Fibroblast of lung (primary cell): ENCODE results near the gene TFPI2. TPM values are rescaled to one million over a fixed set of nuclear protein-coding genes. Genes with fewer than 3 reads are reported as not detected.
"Not testable (repeated sequence)": the region's sequence is repeated elsewhere in the genome, so short reads cannot be mapped to it uniquely, and the experiment has no call there.

ENCODE experiments used
- DNase-seq, 2 donors: peaks; one replicate each; pipeline versions ENCODE4 v3.0.0 to v3.0.0-alpha.2; 2010; ENCODE audit warnings: low read depth in 2 of 2
- H2AFZ ChIP-seq: 2 replicates; pipeline ENCODE4 v1.5.1; 2012; ENCODE audit warnings: low read length, control low read depth, inconsistent platforms
- H3K27ac ChIP-seq: 2 replicates; pipeline ENCODE4 v1.5.1; 2011; ENCODE audit warnings: low read length, control low read depth; ENCODE audit not compliant: insufficient read depth
- H3K27me3 ChIP-seq: 2 replicates; pipeline ENCODE4 v1.5.1; 2011; ENCODE audit warnings: mild to moderate bottlenecking, low read length; ENCODE audit not compliant: control insufficient read depth, insufficient read depth
- H3K36me3 ChIP-seq: 2 replicates; pipeline ENCODE4 v1.5.1; 2011; ENCODE audit warnings: low read length; ENCODE audit not compliant: control insufficient read depth, insufficient read depth
- H3K4me1 ChIP-seq: 2 replicates; pipeline ENCODE4 v1.5.1; 2011; ENCODE audit warnings: low read length; ENCODE audit not compliant: control insufficient read depth, insufficient read depth; ENCODE audit errors: extremely low read depth
- H3K4me2 ChIP-seq: 2 replicates; pipeline ENCODE4 v1.5.1; 2011; ENCODE audit warnings: low read length, control low read depth; ENCODE audit not compliant: insufficient read depth; ENCODE audit errors: extremely low read depth
- H3K4me3 ChIP-seq, 4 experiments: fragments of 200-600 bp in 1 of 4; sonication (generic) in 1 of 4; replicated peaks in 1 of 4; 2 replicates each; pipeline ENCODE4 v1.5.1; 2011 to 2016; ENCODE audit warnings: low read length in 4 of 4, low read depth in 3 of 4, mild to moderate bottlenecking in 3 of 4, control low read depth in 2 of 4, inconsistent platforms in 1 of 4, mixed read lengths in 1 of 4; ENCODE audit not compliant: insufficient read depth in 1 of 4; ENCODE audit errors: control extremely low read depth in 1 of 4
- H3K79me2 ChIP-seq: 2 replicates; pipeline ENCODE4 v1.5.1; 2012; ENCODE audit warnings: mild to moderate bottlenecking, low read length, inconsistent platforms; ENCODE audit not compliant: control insufficient read depth, insufficient read depth
- H3K9ac ChIP-seq: 2 replicates; pipeline ENCODE4 v1.5.1; 2011; ENCODE audit warnings: mild to moderate bottlenecking, low read length, control low read depth; ENCODE audit not compliant: insufficient read depth
- H3K9me3 ChIP-seq: 2 replicates; pipeline ENCODE4 v1.5.1; 2012; ENCODE audit warnings: low read depth, low read length; ENCODE audit not compliant: control insufficient read depth, insufficient read depth
- H4K20me1 ChIP-seq: 2 replicates; pipeline ENCODE4 v1.5.1; 2011; ENCODE audit warnings: low read length; ENCODE audit not compliant: control insufficient read depth, insufficient read depth; ENCODE audit errors: extremely low read depth
- CTCF ChIP-seq, 2 donors: IDR thresholded peaks in 1 of 2; conservative IDR thresholded peaks in 1 of 2; 1 replicate in 1 of 2; 2 replicates in 1 of 2; pipeline ENCODE4 v1.5.1; 2011 to 2012; ENCODE audit warnings: low read length in 2 of 2, control low read depth in 1 of 2, inconsistent platforms in 1 of 2, low read depth in 1 of 2, mild to moderate bottlenecking in 1 of 2
- EZH2 ChIP-seq: IDR thresholded peaks from 2 replicates; pipeline ENCODE4 v1.5.1; 2012; ENCODE audit warnings: low read length, control low read depth, mild to moderate bottlenecking; ENCODE audit errors: missing control alignments
- polyA plus RNA-seq, 2 donors: library from polyadenylated mRNA; depleted of rRNA in 1 of 2; stranded (reverse) in 1 of 2; unstranded in 1 of 2; fragments of >200 nt; gene quantifications; 2 replicates each; pipeline ENCODE4 v1.2.1, GENCODE V29; 2011 to 2012; ENCODE audit warnings: missing spikeins in 1 of 2
- total RNA-seq: library from RNA; depleted of rRNA; stranded (reverse); fragments of >200 nt; gene quantifications from 2 replicates; pipeline ENCODE4 v1.2.1, GENCODE V29; 2014

Gene TFPI2
- total and polyA plus RNA-seq, 2 donors (not counting 1 experiment from before 2014, with no cell fraction given), result 14.4 to 76.0 TPM

- peak overlapping the region; percentile 86 for H3K4me2 ChIP-seq
- no peaks in the 10 kb centered on the region for H3K36me3 ChIP-seq
- H3K27me3 ChIP-seq, result no peaks in the 10 kb centered on the region
- H4K20me1 ChIP-seq, result no peaks in the 10 kb centered on the region
- TF ChIP-seq CTCF (conservative IDR thresholded peaks at IDR 0.05 in 1 of 2, IDR thresholded peaks at IDR 0.05 in 1 of 2; ENCODE audit: low read depth in 1 of 2, low read length in 2 of 2) (no peak), EZH2 (no peak)
- peak overlapping the region in 2 of 4 experiments; percentile 67 to 78 for H3K4me3 ChIP-seq
- H3K9ac ChIP-seq, result no peak overlapping the region
- no peaks in the 10 kb centered on the region for H3K9me3 ChIP-seq
- no peak overlapping the region for H3K27ac ChIP-seq
- peaks cover 37% of the 10 kb centered on the region for H3K79me2 ChIP-seq
- peak overlapping the region; percentile 44 for H2AFZ ChIP-seq
- no peaks in the 10 kb centered on the region for H3K4me1 ChIP-seq
- DNase-seq, result peak in 1 of 2 donors; percentile 16
Observed at GRCh38 chr7:93920496-93921182, 30.1 kb upstream of the TFPI2 start.

- not testable (repeated sequence) for DNase-seq, H3K27ac ChIP-seq, H3K9me3 ChIP-seq, H3K4me3 ChIP-seq, H3K4me2 ChIP-seq, H2AFZ ChIP-seq, H3K27me3 ChIP-seq, H3K36me3 ChIP-seq, H4K20me1 ChIP-seq, H3K9ac ChIP-seq, H3K4me1 ChIP-seq, H3K79me2 ChIP-seq
Observed at GRCh38 chr7:93916315-93916714, 25.8 kb upstream of the TFPI2 start.

- not testable (repeated sequence) for H3K9ac ChIP-seq, H3K4me2 ChIP-seq, DNase-seq, H3K36me3 ChIP-seq, H3K9me3 ChIP-seq, H3K79me2 ChIP-seq, H2AFZ ChIP-seq, H3K27me3 ChIP-seq, H3K27ac ChIP-seq, H4K20me1 ChIP-seq, H3K4me1 ChIP-seq, H3K4me3 ChIP-seq
Observed at GRCh38 chr7:93915888-93916287, 25.3 kb upstream of the TFPI2 start.

- not testable (repeated sequence) for H3K9me3 ChIP-seq, H3K79me2 ChIP-seq, H4K20me1 ChIP-seq, H3K4me3 ChIP-seq, H3K27me3 ChIP-seq, H3K4me1 ChIP-seq, H2AFZ ChIP-seq, H3K27ac ChIP-seq, H3K4me2 ChIP-seq, DNase-seq, H3K36me3 ChIP-seq, H3K9ac ChIP-seq
Observed at GRCh38 chr7:93915206-93915842, 24.8 kb upstream of the TFPI2 start.
